GM21528 (cell line): Measurements from ENCODE around the gene EXOC4.
"Not testable (repeated sequence)": the region's sequence is repeated elsewhere in the genome, so short reads cannot be mapped to it uniquely, and the experiment has no call there.

Experiments used
- ATAC-seq: cut with Tn5 transposase; IDR thresholded peaks from one replicate; pipeline ENCODE4 v1.9.1; 2021; ENCODE audit warnings: mild to moderate bottlenecking, moderate library complexity; ENCODE audit not compliant: unreplicated experiment, low FRiP score

EXOC4 gene

DNA sequence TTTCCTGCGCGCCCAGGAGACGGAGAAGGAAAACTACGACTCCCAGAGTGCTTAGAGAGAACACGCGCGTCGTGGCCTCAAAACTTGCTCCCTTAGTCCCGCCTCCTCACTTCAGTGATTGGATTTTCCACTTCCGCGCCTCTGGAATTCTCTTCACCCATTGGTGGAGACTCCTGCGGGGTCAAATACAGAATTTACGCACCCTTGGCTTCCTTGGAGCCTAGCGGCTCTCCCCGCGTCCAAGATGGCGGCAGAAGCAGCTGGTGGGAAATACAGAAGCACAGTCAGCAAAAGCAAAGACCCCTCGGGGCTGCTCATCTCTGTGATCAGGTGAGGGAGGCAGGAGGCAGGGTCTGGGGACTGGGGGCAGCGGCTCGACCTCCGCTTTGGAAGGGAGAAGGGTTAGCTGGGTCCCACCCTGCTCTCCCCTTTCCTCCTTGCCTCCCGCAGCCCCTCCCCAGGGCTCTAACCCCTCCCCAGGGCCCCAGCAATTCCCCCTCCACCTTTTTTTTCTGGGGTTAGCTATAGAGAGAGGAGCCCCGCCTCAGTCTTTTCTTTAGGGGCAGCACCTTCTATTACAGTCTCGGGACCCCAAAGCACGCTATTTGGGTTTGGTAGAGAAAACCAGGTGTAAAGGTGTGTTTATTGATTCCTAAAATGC is at the start of gene EXOC4:
EXOC4 (plus strand) TSS at position 221 of the 661 bp plus-strand sequence.
- ATAC-seq: peak; percentile 99

DNA sequence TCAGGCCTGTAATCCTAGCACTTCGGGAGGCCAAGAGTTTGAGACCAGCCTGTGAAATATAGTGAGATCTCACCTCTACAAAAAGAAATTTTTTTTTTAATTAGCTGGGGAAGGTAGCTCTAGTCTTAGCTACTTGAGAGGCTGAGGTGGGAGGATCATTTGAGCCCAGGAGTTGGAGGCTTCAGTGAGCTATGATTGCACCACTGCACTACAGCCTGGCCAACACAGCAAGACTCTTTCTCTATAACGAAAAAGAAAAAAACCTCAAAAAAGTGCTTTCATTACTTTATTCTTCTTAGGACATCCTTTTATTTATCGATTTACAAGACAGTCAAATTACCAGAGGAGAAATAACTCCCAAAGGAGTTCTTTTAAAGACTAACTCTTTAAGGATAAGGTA is 49.4 kb upstream of the EXOC4 start:
- ATAC-seq: no peak

DNA sequence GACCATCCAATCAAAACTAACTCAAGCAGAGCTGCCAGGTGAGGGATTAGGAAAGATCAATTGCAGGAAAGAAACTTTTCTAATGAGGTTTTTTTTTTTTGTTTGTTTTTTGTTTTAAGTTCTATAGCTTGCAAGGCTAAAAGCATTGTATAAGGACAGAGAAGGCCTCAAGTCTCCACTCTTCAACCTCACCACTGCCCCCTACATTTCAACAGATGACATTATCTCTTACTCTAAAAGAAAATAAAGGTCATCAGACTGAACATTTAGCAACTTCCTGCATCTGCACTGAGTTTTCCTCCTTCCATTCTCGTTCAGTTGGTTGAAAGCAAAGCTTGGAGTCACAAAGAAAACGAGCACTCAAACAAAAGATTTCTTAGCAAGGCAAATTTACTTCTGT is 45.2 kb upstream of the EXOC4 start:
- ATAC-seq: no peak

DNA sequence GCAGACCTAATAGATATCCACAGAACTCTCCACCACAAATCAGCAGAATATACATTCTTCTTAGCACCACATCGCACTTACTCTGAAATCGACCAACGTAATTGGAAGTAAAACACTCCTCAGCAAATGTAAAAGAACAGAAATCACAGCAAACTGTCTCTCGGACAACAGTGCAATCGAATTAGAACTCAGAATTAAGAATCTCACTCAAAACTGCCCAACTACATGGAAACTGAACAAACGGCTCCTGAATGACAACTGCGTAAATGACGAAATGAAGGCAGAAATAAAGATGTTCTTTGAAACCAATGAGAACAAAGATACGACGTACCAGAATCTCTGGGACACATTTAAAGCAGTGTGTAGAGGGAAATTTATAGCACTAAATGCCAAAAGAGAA is 42.1 kb upstream of the EXOC4 start:
- not testable (repeated sequence) for ATAC-seq

DNA sequence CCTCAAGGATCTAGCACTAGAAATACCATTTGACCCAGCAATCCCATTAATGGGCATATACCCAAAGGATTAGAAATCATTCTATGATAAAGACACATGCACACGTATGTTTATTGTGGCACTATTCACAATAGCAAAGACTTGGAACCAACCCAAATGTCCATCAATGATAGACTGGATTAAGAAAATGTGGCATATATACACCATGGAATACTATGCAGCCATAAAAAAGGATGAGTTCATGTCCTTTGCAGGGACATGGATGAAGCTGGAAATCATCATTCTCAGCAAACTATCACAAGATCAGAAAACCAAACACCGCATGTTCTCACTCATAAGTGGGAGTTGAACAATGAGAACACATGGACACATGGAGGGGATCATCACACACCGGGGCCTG is 39.1 kb upstream of the EXOC4 start:
- not testable (repeated sequence) for ATAC-seq

DNA sequence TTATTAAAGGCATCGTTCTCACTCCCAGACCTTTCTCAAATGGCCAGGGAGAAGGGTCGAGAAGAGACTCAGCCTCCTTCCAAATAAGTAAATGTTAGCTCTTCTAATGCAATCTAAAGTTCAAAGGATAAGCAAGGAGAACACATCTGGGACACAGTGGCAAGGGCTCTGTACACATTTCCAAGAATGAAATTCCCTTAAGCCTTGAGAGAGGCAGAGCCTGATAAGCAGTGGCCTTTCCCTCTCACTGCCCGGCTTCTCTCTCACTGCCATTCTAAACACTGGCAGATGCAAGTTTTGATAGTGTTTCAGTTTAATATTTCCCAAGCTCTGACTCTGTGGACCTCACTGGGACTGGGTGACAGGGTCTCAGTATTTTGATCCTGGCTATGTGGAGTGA is 35.1 kb upstream of the EXOC4 start:
- no peak for ATAC-seq

DNA sequence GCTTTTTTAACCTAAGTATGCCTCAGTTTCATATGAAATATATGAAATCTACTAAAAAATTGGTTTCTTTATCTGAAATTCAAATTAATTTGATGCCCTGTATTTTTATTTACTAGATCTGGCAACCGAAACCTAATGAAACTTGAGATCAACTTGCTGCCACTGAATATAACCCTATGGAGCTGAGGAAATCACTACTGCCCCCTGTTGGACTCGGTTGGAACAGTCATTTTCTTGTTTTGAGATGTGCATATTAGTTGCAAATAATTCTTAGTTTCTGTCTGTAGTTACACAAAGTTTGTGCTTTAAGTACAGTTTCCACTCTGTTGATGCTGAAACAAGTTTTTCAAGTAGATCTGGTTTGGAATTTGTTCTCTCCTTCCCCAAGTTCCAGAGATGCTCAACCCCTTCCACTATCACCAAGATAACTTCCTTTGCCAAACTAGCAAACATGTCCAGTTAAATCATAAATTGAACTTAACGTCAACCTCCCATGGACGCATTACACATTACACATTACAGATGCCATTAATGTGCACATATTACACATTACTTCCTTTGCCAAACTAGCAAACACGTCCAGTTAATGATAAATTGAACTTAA is 22.2 kb upstream of the EXOC4 start:
- ATAC-seq: no peak

DNA sequence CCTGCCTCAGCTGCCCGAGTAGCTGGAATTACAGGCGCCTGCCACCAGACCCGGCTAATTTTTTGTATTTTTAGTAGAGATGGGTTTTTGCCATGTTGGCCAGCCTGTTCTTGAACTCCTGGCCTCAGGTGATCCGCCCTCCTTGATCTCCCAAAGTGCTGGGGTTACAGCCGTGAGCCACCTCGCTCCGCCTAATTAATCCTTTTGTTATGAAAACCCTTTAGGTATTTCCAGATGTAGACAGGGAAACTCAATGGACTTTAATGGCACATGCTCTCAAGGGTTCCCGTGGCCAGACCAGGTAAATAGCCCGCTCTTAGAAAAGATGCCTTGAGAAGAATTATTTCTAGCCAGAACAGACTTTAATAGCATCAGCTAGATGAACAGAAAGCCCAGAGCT is 19.7 kb upstream of the EXOC4 start:
- no peak for ATAC-seq

DNA sequence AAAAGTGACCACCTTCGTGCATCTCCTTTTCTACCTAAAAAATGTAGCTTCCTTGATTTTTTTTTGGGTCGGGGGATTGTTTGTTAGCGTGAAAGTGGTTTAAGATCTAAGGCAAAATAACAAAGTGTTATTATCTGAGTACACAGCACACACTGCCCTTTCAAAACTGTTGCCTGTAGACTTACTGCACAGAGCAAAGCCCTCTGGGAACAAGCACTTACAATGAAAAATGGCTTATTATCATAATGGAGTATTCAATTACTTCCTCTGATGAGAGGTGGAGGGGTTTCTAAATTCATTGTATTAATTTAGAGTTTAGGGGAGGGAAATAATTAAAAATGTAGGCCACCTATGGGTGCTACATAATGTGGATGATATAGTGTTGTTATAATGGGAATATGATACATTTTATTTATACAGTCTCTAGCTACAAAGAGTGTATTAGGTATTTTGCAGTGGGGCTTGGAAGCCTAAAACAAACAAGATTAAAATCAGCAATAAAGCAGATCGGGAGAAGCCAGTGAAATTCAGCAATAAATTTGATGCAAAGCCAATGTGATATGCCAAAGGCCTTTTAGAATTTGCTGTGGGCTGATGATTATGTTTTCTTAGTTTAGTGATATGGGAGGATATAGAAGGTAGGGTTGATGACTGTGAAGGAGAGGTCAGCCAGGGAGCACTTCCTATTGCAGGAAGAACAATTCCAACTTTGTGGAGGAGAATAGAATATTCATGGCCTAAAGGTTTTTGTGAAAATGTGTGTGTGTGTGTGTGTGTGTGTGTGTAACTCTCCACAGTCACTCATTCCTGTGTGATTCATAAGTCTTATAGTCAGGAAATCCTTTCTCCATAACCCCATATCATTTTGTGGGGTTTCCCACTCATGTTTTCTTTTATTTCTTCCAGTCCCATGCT is 17.7 kb upstream of the EXOC4 start:
- ATAC-seq: no peak

DNA sequence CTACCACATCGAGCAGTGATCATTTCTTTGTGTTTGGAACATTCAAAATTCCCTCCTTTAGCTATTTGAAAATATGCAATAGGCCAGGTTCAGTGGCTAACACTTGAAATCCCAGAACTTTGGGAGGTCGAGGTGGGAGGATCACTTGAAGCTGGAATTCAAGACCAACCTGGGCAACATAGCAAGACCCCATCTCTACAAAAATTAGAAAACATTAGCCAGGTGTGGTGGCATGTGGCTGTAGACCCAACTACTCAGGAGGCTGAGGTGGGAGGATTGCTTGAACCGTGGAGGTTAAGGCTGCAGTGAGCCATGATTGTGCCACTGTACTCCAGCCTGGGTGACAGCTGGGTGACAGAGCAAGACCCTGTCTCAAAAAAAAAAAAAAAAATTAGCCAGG is 15.3 kb upstream of the EXOC4 start:
- no peak for ATAC-seq

DNA sequence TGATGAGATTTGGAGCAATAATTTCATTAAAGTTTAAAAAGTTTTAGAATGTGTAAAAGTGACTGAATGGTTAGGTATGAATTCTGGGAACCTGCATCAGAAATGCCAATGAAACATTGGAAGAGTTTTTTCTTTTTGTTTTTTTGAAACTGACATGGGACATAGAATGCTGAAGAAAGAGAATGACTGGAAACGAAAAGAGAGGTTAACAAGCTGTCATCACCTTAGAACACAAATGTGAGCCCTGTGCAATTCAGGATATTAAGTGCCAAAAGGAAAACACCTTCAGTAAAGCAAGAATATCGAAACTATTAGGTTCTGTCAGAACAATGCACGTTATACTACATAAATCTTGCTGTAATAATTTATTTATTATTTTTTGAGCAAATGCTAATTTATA is 12.6 kb upstream of the EXOC4 start:
- no peak for ATAC-seq

DNA sequence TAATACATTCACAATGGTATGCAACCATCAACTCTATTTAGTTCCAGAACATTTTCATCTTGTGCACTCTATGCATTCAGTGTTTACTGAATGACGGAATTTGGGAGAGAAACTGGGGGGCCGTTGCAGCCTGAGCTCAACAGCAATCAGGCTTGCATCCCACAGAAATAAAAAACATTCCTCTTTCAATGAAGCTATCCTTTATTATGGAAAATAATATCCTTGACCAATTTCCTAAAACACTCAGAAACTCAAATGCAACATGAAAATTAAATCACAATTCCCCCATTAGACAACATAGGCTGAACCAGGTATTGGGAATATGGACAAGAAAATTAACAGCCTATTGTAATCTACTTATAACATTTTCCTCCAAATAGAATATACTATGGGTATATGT is 6.3 kb upstream of the EXOC4 start:
- no peak for ATAC-seq

DNA sequence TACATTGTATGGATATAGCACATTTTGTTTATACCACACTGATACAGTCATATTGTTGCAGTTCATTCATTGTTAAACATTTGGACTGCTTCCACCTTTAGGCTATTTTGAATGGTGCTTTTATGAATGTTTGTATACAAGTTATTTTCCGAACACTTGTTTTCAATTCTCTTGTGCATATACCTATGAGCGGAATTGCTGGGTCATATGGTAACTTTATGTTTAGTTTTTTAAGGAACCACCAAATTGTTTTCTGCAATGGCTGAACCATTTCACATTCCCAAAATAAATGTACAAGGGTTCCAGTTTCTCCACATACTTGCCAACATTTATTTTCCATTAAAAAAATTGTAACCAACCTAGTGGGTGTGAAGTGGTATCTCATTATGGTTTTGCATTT is 4.0 kb upstream of the EXOC4 start:
- ATAC-seq: no peak

DNA sequence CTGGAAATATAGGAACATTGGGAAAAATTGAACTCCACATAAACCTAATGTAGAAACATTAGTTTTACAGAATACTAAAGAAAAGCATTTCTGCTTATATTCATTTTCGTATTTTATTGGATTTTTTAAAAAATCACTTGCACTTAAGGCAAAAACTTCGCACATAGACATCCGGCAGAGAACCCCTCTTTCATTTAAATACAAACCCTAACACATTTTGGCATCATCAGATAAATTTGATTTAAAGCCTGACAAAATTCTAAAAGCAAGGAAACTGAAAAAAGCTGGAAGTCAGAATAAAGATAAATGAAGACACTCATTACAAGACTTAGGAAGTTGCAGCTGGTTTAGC is 396 bp upstream of the EXOC4 start:
- no peak for ATAC-seq

DNA sequence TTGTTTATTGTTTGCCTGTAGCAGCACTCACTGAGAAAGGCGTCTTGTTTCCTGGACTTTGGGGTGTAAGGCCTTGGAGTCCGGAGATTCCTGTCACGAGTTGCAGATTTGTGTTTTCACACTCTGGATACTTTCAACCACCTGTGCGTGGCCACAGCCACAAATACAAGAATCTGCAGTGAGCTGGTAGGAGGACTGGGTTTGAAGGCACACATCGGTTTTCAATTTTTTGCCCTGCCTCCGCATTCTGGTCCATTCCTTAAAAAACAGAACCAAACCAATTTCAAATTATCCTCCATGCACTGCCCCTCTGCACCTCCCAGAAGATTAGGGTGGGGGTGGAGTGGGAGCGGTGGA is 619 bp downstream of the EXOC4 start:
- no peak for ATAC-seq

DNA sequence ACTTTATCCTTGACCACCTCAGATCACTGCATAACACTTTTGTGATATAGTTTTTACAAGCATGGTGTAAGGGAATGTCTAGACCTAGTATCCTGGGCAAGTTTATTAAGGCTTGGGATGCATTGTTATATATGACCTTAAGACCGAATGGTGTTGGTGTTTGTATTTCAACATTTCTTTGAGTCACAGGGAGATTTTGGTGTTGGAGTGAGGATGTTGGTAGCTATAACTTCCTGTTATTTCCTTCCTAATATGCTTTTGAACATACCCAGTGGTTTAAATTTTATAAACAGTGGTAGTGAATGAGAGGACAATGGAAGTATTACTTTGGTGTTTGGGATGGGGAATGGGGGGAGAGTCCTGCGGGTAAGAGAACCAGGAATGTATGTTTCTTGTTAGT is 2.6 kb downstream of the EXOC4 start:
- no peak for ATAC-seq

DNA sequence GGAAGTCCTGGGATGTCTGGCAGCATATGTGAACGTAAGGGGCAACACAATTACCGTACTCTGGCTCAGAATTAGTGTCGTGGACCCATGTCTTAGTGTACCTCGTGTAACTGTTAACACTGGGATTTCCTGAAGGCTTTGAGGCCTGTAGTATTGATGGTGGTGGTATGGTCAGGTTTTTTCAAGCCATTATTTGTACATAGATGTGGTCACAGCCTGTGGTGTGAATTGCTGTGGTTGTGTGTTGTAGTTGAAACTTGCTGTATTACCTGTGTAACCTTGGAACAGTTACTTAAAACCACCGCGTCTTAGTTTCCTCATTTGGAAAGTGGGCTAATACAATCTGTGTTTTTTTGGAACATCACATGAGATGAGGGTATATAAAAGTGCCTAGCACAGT is 5.3 kb downstream of the EXOC4 start:
- ATAC-seq: no peak

DNA sequence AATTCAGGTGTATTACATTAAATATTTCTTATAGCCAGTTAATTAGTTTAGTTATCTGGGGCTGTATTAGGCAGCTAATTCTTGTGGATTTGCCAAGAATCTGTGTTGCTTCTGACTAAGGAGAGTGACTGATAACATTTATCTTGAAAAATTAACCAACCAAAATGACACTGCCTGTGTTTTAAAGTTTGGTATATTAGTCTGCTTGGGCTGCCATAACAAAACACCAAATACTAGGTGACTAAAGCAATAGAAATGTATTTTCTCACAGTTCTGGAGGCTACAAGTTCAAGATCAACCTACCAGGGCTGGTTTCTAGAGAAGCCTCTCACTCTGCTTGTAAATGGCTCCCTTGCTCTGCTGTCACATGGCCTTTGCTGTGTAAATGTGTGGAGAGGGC is 12.9 kb downstream of the EXOC4 start:
- no peak for ATAC-seq

DNA sequence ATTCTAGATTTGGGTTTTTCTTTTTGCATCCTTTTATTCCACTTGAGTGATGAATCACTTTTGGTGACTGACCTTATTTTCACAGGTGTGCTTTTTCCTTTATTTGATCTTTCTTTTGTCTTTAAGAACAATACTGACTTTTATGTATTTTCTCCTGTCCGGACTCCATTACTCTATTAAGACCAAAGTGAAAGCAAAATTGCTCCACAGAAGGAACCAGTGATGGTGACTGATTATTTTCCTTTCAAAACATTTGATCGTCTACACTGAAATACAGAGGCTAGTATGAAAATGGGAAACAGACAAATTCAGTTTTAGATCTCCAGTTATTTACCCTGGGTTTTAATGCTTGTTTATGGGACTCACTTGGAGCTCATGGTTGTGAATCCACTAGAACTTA is 15.5 kb downstream of the EXOC4 start:
- no peak for ATAC-seq

DNA sequence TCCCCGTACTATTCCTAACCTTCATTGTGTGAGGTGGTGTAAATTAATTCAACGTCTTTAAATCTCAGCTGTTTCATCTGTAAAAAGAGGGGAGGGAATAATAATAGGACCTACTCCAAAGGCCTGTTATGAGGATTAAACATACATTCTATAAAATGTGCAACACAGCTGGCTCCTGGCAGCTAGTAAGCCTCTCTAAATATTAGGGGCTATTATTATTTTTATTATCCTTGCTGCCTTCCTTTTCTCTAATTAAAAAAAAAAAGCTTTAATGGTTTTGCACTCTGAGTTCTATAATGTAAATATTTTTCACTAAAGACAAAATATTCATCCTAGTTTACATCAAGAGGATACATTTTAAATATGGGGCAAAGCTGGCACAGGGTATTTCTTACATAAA is 19.5 kb downstream of the EXOC4 start:
- ATAC-seq: no peak

DNA sequence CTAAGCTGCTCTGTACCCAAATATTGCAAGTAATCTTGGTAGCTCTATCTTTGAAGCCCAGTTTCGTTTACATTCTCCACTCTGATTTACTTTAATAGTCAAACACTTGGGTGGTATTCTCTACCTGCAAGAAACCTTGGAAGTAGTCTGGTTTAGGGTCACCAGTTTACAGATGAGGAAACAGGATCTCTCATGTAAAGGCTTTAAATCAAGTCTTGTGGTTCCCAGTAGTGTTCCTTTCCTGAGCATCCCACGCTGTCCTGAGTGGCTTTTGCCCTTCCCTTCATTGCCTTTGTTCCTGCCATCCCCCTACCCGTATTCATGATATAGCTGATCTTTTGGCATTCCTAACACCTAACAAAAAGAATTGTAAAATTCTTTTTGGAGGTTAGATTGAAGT is 20.3 kb downstream of the EXOC4 start:
- ATAC-seq: no peak

DNA sequence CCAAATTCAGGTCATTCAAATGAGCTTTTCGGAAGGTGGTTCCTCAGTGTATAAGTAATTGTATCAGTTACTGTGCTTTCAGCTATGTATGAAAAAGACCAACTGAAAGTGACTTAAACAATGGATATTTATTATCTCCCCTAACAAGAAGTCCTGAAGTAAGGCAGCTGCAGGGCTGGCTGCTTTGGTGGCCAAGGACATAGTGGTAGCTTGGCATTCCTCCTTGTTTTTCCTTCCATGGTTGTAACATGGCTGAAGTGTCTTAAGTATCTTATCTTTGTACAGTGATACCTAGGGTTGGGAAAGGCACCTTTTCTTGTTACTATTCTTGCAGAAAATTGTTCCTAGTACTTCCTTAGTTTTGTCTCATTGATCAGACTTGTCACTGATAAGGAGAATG is 21.4 kb downstream of the EXOC4 start:
- no peak for ATAC-seq
